ENCODE measurements around the gene CDHR2. TPM values are rescaled to one million over a fixed set of nuclear protein-coding genes. Genes with fewer than 3 reads are reported as not detected.

Gene CDHR2
- total RNA-seq, 1 experiment from 2014 or later, result 0.10 TPM

GRCh38 chr5:176624938-176625337, 75.8 kb downstream of the CDHR2 start:
- intact Hi-C loops (cut with micrococcal nuclease), result no loop called here
- no peak for ATAC-seq
- no peak overlapping the region for H3K27ac ChIP-seq (ENCODE audit: low read depth, low read length)
- no peak overlapping the region for H3K9ac ChIP-seq (ENCODE audit: low read length)
- no peak overlapping the region for H3K4me2 ChIP-seq (ENCODE audit: low read length)
- POLR2A ChIA-PET, result no interaction called here
- no peak for DNase-seq (ENCODE audit: low read depth, low spot score)
- H2AFZ ChIP-seq (ENCODE audit: low read depth, low read length, poor library complexity, severe bottlenecking), result no peak overlapping the region
- RAD21 ChIA-PET (ENCODE audit: low non-redundant PET in 1 of 2, low total read pairs in 2 of 2, uncharacterized antibody in 2 of 2, unreplicated experiment in 2 of 2), result no interaction called here
- no peak for TF ChIP-seq EZH2 (IDR thresholded peaks at IDR 0.05)
- TF ChIP-seq POLR2AphosphoS5 (IDR thresholded peaks at IDR 0.05; ENCODE audit: low read depth, low read length), result no peak
- no peak for TF ChIP-seq FOSL1 (IDR thresholded peaks at IDR 0.05; ENCODE audit: low read depth)
- no peak for TF ChIP-seq CBX3 (IDR thresholded peaks at IDR 0.05; ENCODE audit: low read depth)
- TF ChIP-seq SIN3A (IDR thresholded peaks at IDR 0.05; ENCODE audit: low read depth), result no peak
- TF ChIP-seq ELF1 (IDR thresholded peaks at IDR 0.05; ENCODE audit: borderline replicate concordance, low read depth), result no peak
- TF ChIP-seq ZNF274 (IDR thresholded peaks at IDR 0.05; ENCODE audit: low read depth, low read length), result no peak
- TF ChIP-seq SP1 (IDR thresholded peaks at IDR 0.05; ENCODE audit: low read depth), result no peak
- TF ChIP-seq ATF3 (IDR thresholded peaks at IDR 0.05), result no peak
- TF ChIP-seq CTCF (IDR thresholded peaks at IDR 0.05 in 2 of 3, conservative IDR thresholded peaks at IDR 0.05 in 1 of 3; ENCODE audit: borderline replicate concordance in 1 of 3, insufficient read depth in 1 of 3, low read depth in 2 of 3, low read length in 2 of 3), result no peak
- TF ChIP-seq JUND (IDR thresholded peaks at IDR 0.05), result no peak
- TF ChIP-seq POLR2A (IDR thresholded peaks at IDR 0.05; ENCODE audit: borderline replicate concordance, extremely low read depth, insufficient read depth, insufficient read length), result no peak
- no TSS peak for BruUV-seq (replicated peaks)
- no peaks in the 10 kb centered on the region for H3K9me3 ChIP-seq (ENCODE audit: control insufficient read depth in 1 of 2, insufficient read depth in 1 of 2, low read depth in 1 of 2, low read length in 2 of 2)
- H3K27me3 ChIP-seq (ENCODE audit: insufficient read depth, low read length), result no peaks in the 10 kb centered on the region
- no peak overlapping the region for H3K4me3 ChIP-seq (replicated peaks in 1 of 2; ENCODE audit: low read depth in 1 of 2, low read length in 2 of 2)
- H4K20me1 ChIP-seq (ENCODE audit: insufficient read depth), result no peaks in the 10 kb centered on the region
- peaks cover 0 to 18% of the 10 kb centered on the region in 2 experiments; a peak in 2 of 4 replicates for H3K4me1 ChIP-seq (ENCODE audit: control insufficient read depth in 1 of 2, insufficient read depth in 2 of 2, low read length in 2 of 2)
- no peaks in the 10 kb centered on the region for H3K79me2 ChIP-seq (ENCODE audit: insufficient read depth, low read length)
- no peaks in the 10 kb centered on the region for H3K36me3 ChIP-seq (ENCODE audit: control insufficient read depth in 1 of 2, insufficient read depth in 2 of 2, low read length in 2 of 2)
- H3K9me2 ChIP-seq (ENCODE audit: insufficient read depth), result no peaks in the 10 kb centered on the region
- CTCF ChIA-PET, result no interaction called here

Data from HCT116 (cell line).